ENCODE data around the gene GMEB1. TPM values are rescaled to one million over a fixed set of nuclear protein-coding genes. Genes with fewer than 3 reads are reported as not detected.

GMEB1 gene
- total and polyA plus RNA-seq, 4 donors: 4.3 to 11.6 (median 8.6) TPM

DNA sequence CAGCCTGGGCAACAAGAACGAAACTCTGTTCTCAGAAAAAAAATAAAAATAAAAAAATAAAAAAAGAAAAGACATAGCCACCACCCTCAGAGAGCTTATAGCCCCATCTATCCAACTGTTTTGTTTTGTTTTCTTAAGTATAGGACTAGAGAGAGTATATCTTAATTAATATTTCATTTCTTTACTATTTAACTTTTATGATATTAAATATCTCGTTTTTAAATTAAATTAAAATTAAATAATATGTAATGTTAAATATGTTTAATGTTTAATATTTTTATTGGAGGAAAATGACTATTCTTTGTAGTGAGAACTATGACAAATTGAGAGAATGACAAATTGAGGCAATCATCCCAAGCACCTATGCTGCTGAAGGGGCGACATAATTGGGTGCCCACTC is 35.0 kb downstream of the GMEB1 start:
- DNase-seq (no peak), ATAC-seq (ENCODE audit: insufficient read depth, low FRiP score) (no peak)
- no peaks in the 10 kb centered on the region for H3K27me3 ChIP-seq (ENCODE audit: control insufficient read depth in 3 of 3, insufficient read depth in 3 of 3, low read length in 2 of 3)
- TF ChIP-seq, protein P1, sequence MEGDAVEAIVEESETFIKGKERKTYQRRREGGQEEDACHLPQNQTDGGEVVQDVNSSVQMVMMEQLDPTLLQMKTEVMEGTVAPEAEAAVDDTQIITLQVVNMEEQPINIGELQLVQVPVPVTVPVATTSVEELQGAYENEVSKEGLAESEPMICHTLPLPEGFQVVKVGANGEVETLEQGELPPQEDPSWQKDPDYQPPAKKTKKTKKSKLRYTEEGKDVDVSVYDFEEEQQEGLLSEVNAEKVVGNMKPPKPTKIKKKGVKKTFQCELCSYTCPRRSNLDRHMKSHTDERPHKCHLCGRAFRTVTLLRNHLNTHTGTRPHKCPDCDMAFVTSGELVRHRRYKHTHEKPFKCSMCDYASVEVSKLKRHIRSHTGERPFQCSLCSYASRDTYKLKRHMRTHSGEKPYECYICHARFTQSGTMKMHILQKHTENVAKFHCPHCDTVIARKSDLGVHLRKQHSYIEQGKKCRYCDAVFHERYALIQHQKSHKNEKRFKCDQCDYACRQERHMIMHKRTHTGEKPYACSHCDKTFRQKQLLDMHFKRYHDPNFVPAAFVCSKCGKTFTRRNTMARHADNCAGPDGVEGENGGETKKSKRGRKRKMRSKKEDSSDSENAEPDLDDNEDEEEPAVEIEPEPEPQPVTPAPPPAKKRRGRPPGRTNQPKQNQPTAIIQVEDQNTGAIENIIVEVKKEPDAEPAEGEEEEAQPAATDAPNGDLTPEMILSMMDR (IDR thresholded peaks at IDR 0.05; ENCODE audit: control extremely low read depth, extremely low read depth): no peak
- H3K9me3 ChIP-seq (ENCODE audit: control insufficient read depth in 4 of 4, insufficient read depth in 3 of 4, low read length in 3 of 4): no peaks in the 10 kb centered on the region
- no peak overlapping the region for H3K27ac ChIP-seq (ENCODE audit: low read depth in 1 of 2, low read length in 1 of 2)
- 94 to 97% methylated on average over 3 of the region's 3 CpGs for WGBS, 2 donors
- no peak overlapping the region for H3K4me3 ChIP-seq
- no peaks in the 10 kb centered on the region for H3K4me1 ChIP-seq (ENCODE audit: control insufficient read depth in 5 of 5, insufficient read depth in 5 of 5, low read length in 5 of 5)
- H3K36me3 ChIP-seq (ENCODE audit: control insufficient read depth in 4 of 4, insufficient read depth in 4 of 4, low read length in 4 of 4): peaks cover 0 to 32% (median 17%) of the 10 kb centered on the region in 4 donors
- no peak overlapping the region for H3K9ac ChIP-seq (ENCODE audit: insufficient read depth in 1 of 2, low read length in 2 of 2)

DNA sequence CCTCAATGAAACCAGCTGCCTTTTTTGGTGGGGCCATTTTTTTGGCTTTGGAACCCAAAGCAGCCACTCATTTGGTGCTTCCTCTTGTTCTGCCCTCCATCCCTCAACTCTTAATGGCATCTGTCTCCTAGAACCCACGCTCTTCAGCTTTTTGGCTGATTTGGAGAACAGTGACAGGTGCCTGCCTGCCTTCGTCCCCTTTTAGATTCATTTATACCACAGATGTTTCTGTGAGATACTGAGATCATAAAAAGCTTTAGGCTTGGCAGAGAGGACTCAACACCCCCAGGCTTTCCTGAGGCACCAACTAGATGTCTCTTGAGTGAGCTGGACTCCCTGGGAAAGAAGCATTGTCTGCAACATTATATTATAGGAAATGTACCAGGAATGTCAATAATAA is 47.8 kb downstream of the GMEB1 start:
- Histone ChIP-seq H3K9ac (ENCODE audit: insufficient read depth in 1 of 2, low read length in 2 of 2) (no peak overlapping the region), H3K9me3 (ENCODE audit: control insufficient read depth in 4 of 4, insufficient read depth in 3 of 4, low read length in 3 of 4) (no peaks in the 10 kb centered on the region), H3K27me3 (ENCODE audit: control insufficient read depth in 3 of 3, insufficient read depth in 3 of 3, low read length in 2 of 3) (no peaks in the 10 kb centered on the region), H3K4me3 (no peak overlapping the region), H3K27ac (ENCODE audit: low read depth in 1 of 2, low read length in 1 of 2) (no peak overlapping the region), H3K36me3 (ENCODE audit: control insufficient read depth in 4 of 4, insufficient read depth in 4 of 4, low read length in 4 of 4) (peaks cover 12 to 15% (median 13%) of the 10 kb centered on the region in 4 donors), H3K4me1 (ENCODE audit: control insufficient read depth in 5 of 5, insufficient read depth in 5 of 5, low read length in 5 of 5) (peaks cover 0 to 3% (median 0%) of the 10 kb centered on the region in 5 donors)
- 95 to 98% methylated on average over 2 of the region's 2 CpGs for WGBS, 2 donors
- TF ChIP-seq, protein P1 (IDR thresholded peaks at IDR 0.05; ENCODE audit: control extremely low read depth, extremely low read depth): no peak
- no peak for DNase-seq
- ATAC-seq (ENCODE audit: insufficient read depth, low FRiP score): no peak

DNA sequence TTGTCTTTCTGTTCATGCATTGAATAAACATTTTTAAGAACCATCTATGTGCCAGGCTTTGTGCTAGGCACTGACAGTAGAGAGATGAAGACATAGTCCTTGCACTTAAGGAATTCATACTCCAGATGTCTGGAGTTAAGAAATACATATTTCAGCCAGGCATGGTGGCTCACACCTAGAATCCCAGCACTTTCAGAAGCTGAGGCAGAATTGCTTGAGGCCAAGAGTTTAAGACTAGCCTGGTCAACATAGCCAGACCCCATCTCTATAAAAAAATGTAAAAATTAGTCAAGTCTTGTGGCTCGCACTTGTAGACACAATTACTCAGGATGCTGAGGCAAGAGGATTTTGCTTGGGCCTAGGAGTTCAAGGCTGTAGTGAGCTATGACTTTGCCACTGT is 49.6 kb downstream of the GMEB1 start:
- Histone ChIP-seq H3K27me3 (ENCODE audit: control insufficient read depth in 3 of 3, insufficient read depth in 3 of 3, low read length in 2 of 3) (no peaks in the 10 kb centered on the region), H3K4me1 (ENCODE audit: control insufficient read depth in 5 of 5, insufficient read depth in 5 of 5, low read length in 5 of 5) (peaks cover 0 to 3% (median 0%) of the 10 kb centered on the region in 5 donors), H3K4me3 (no peak overlapping the region), H3K36me3 (ENCODE audit: control insufficient read depth in 4 of 4, insufficient read depth in 4 of 4, low read length in 4 of 4) (peaks cover 4 to 8% (median 7%) of the 10 kb centered on the region in 4 donors), H3K27ac (ENCODE audit: low read depth in 1 of 2, low read length in 1 of 2) (no peak overlapping the region), H3K9ac (ENCODE audit: insufficient read depth in 1 of 2, low read length in 2 of 2) (no peak overlapping the region), H3K9me3 (ENCODE audit: control insufficient read depth in 4 of 4, insufficient read depth in 3 of 4, low read length in 3 of 4) (no peaks in the 10 kb centered on the region)
- ATAC-seq (ENCODE audit: insufficient read depth, low FRiP score) (no peak), DNase-seq (no peak)
- TF ChIP-seq, protein P1 (IDR thresholded peaks at IDR 0.05; ENCODE audit: control extremely low read depth, extremely low read depth): no peak
- WGBS, 2 donors: 97 to 100% methylated on average over 1 of the region's 1 CpG
